Keratinocyte (primary cell): Measurements from ENCODE around the gene LSM12. TPM values are rescaled to one million over a fixed set of nuclear protein-coding genes. Genes with fewer than 3 reads are reported as not detected.

Experiments used
- DNase-seq: peaks from one replicate; pipeline ENCODE4 v3.0.0-alpha.2; 2011; ENCODE audit warnings: low read depth, missing footprints, low spot score
- FAIRE-seq: peaks from 2 replicates; lab custom pipeline; 2011; peaks lifted over from hg19 to GRCh38; lab: Jason Lieb, UNC
- H2AFZ ChIP-seq: 2 replicates; pipeline ENCODE4 v1.6.0; 2012; ENCODE audit warnings: low read length, control low read depth, inconsistent platforms; ENCODE audit not compliant: control insufficient read depth
- H3K27ac ChIP-seq: 2 replicates; pipeline ENCODE4 v1.5.1; 2011; ENCODE audit warnings: low read length; ENCODE audit not compliant: control insufficient read depth, insufficient read depth
- H3K27me3 ChIP-seq: 3 replicates; pipeline ENCODE4 v1.6.0; 2011; ENCODE audit warnings: low read length; ENCODE audit not compliant: control insufficient read depth, insufficient read depth; ENCODE audit errors: extremely low read depth
- H3K36me3 ChIP-seq, 2 experiments: 2 replicates in 1 of 2; 3 replicates in 1 of 2; pipeline ENCODE4 v1.5.1; 2011; ENCODE audit warnings: low read length in 2 of 2, mild to moderate bottlenecking in 1 of 2; ENCODE audit not compliant: control insufficient read depth in 2 of 2, insufficient read depth in 2 of 2; ENCODE audit errors: extremely low read depth in 1 of 2
- H3K4me1 ChIP-seq: 3 replicates; pipeline ENCODE4 v1.5.1; 2011; ENCODE audit warnings: low read length; ENCODE audit not compliant: control insufficient read depth, insufficient read depth; ENCODE audit errors: extremely low read depth
- H3K4me2 ChIP-seq: 3 replicates; pipeline ENCODE4 v1.6.0; 2011; ENCODE audit warnings: low read depth, low read length; ENCODE audit not compliant: control insufficient read depth, insufficient read depth; ENCODE audit errors: extremely low read depth
- H3K4me3 ChIP-seq, 3 experiments: fragments of 200-600 bp in 1 of 3; sonication (generic) in 1 of 3; 2 replicates in 2 of 3; 3 replicates in 1 of 3; pipeline ENCODE4 v1.5.1; 2011 to 2016; ENCODE audit warnings: low read length in 3 of 3, mild to moderate bottlenecking in 3 of 3, control low read depth in 2 of 3, inconsistent platforms in 1 of 3, low read depth in 1 of 3, mixed read lengths in 1 of 3, mixed run types in 1 of 3, moderate library complexity in 1 of 3; ENCODE audit not compliant: control insufficient read depth in 2 of 3, insufficient read depth in 2 of 3; ENCODE audit errors: extremely low read depth in 1 of 3
- H3K79me2 ChIP-seq: 2 replicates; pipeline ENCODE4 v1.6.0; 2012; ENCODE audit warnings: low read length; ENCODE audit not compliant: control insufficient read depth, insufficient read depth
- H3K9ac ChIP-seq: 3 replicates; pipeline ENCODE4 v1.6.0; 2011; ENCODE audit warnings: low read length; ENCODE audit not compliant: control insufficient read depth, insufficient read depth; ENCODE audit errors: extremely low read depth
- H3K9me1 ChIP-seq: 3 replicates; pipeline ENCODE4 v1.6.0; 2011; ENCODE audit warnings: low read length; ENCODE audit not compliant: control insufficient read depth, insufficient read depth; ENCODE audit errors: extremely low read depth
- H3K9me3 ChIP-seq: 2 replicates; pipeline ENCODE4 v1.5.1; 2012; ENCODE audit warnings: low read depth, low read length; ENCODE audit not compliant: control insufficient read depth
- H4K20me1 ChIP-seq: 3 replicates; pipeline ENCODE4 v1.6.0; 2011; ENCODE audit warnings: low read length; ENCODE audit not compliant: control insufficient read depth, insufficient read depth; ENCODE audit errors: extremely low read depth
- CTCF ChIP-seq, 3 experiments: IDR thresholded peaks in 1 of 3; conservative IDR thresholded peaks in 1 of 3; optimal IDR thresholded peaks in 1 of 3; 2 replicates in 2 of 3; 3 replicates in 1 of 3; pipeline versions ENCODE3 to v1.5.1; 2011; ENCODE audit warnings: low read length in 3 of 3, mild to moderate bottlenecking in 3 of 3, moderate library complexity in 2 of 3, control low read depth in 1 of 3, inconsistent platforms in 1 of 3; ENCODE audit not compliant: insufficient read depth in 2 of 3; ENCODE audit errors: extremely low read depth in 1 of 3
- EZH2 ChIP-seq: IDR thresholded peaks from one replicate; pipeline ENCODE4 v1.6.1; 2012; ENCODE audit warnings: inconsistent platforms, mild to moderate bottlenecking, low read length, moderate library complexity
- dilution Hi-C: fragments of 300-500 bp; cut with MboI; formaldehyde crosslinking; loops from one replicate; pipeline ENCODE4 v1.7.0; 2020; ENCODE audit warnings: low sequenced_read_pairs; ENCODE audit not compliant: extremely low pct_ligation_motif_present
- polyA plus RNA-seq, 5 experiments: library from polyadenylated mRNA; depleted of rRNA in 3 of 5; stranded (reverse) in 3 of 5; stranded (forward) in 1 of 5; unstranded in 1 of 5; fragments of >200 nt; gene quantifications; 1 replicate in 1 of 5; 2 replicates in 3 of 5; 3 replicates in 1 of 5; pipeline versions ENCODE4 v1.2.1 to v1.2.3, GENCODE V29; 2011 to 2012; ENCODE audit warnings: missing spikeins in 2 of 5, low read depth in 1 of 5, low replicate concordance in 1 of 5

LSM12 gene
- polyA plus RNA-seq, 1 donor (not counting 4 experiments of a cell fraction or from before 2014, with no cell fraction given) = 49.5 TPM

GRCh38 chr17:44110823-44111633 is 44.6 kb upstream of the LSM12 start:
- dilution Hi-C loops = no loop called here
- Histone ChIP-seq H3K27me3 (peaks cover 5% of the 10 kb centered on the region), H3K9ac (peak overlapping the region; percentile 18), H3K4me3 (peak overlapping the region in 2 of 3 experiments; percentile 1 to 15), H3K4me2 (peak overlapping the region; percentile 52), H4K20me1 (no peaks in the 10 kb centered on the region), H2AFZ (peak overlapping the region; percentile 22), H3K79me2 (no peaks in the 10 kb centered on the region), H3K36me3 (no peaks in the 10 kb centered on the region), H3K27ac (no peak overlapping the region), H3K9me3 (no peaks in the 10 kb centered on the region), H3K4me1 (peaks cover 18% of the 10 kb centered on the region), H3K9me1 (no peaks in the 10 kb centered on the region)
- DNase-seq (peak; percentile 54), FAIRE-seq (no peak)
- TF ChIP-seq CTCF (optimal IDR thresholded peaks at IDR 0.05 in 1 of 3, IDR thresholded peaks at IDR 0.05 in 1 of 3, conservative IDR thresholded peaks at IDR 0.05 in 1 of 3; ENCODE audit: extremely low read depth in 1 of 3, insufficient read depth in 2 of 3, low read length in 3 of 3) (peak in 1 of 3 experiments; percentile 2), EZH2 (no peak)

GRCh38 chr17:44110011-44110686 is 43.7 kb upstream of the LSM12 start:
- Histone ChIP-seq H3K4me3 (no peak overlapping the region), H3K9ac (peak overlapping the region; percentile 18), H3K4me1 (peaks cover 18% of the 10 kb centered on the region), H3K9me3 (no peaks in the 10 kb centered on the region), H3K36me3 (no peaks in the 10 kb centered on the region), H2AFZ (no peak overlapping the region), H3K9me1 (no peaks in the 10 kb centered on the region), H3K27ac (no peak overlapping the region), H4K20me1 (no peaks in the 10 kb centered on the region), H3K27me3 (peaks cover 5% of the 10 kb centered on the region), H3K4me2 (peak overlapping the region; percentile 52), H3K79me2 (no peaks in the 10 kb centered on the region)
- FAIRE-seq (no peak), DNase-seq (no peak)
- dilution Hi-C loops = no loop called here
- TF ChIP-seq EZH2 (no peak), CTCF (optimal IDR thresholded peaks at IDR 0.05 in 1 of 3, IDR thresholded peaks at IDR 0.05 in 1 of 3, conservative IDR thresholded peaks at IDR 0.05 in 1 of 3; ENCODE audit: extremely low read depth in 1 of 3, insufficient read depth in 2 of 3, low read length in 3 of 3) (no peak)
